Activated T-helper 1 cell treated with anti-CD3 and anti-CD28 coated beads, Interleukin-12 subunit alpha, Interleukin-12 subunit beta, Interleukin-2, Interleukin-4 antibody, amounts not matched to agents 30 ng/mL and 10 ng/mL and 1 ng/mL, durations not matched to agents 14 hours and 24 hours and 36 hours (primary cell): ENCODE measurements around the gene OTUD7B. TPM values are rescaled to one million over a fixed set of nuclear protein-coding genes. Genes with fewer than 3 reads are reported as not detected.
A peak's percentile ranks its signal among the peaks of the same experiment; 100 is the strongest.

Source experiments
- DNase-seq: peaks from one replicate; pipeline ENCODE4 v3.0.0; 2021; ENCODE audit warnings: low spot score
- H3K27ac Mint-ChIP-seq: one replicate; pipeline ENCODE4 v1.8.0; 2021; ENCODE audit warnings: mild to moderate bottlenecking, mixed read lengths
- H3K27me3 Mint-ChIP-seq: one replicate; pipeline ENCODE4 v1.8.0; 2022; ENCODE audit warnings: mild to moderate bottlenecking, moderate library complexity, mixed read lengths; ENCODE audit not compliant: insufficient read depth
- H3K36me3 Mint-ChIP-seq: one replicate; pipeline ENCODE4 v1.8.0; 2021; ENCODE audit warnings: low read depth, mixed read lengths
- H3K4me1 Mint-ChIP-seq: one replicate; pipeline ENCODE4 v1.8.0; 2021; ENCODE audit warnings: low read depth, mixed read lengths
- H3K4me3 Mint-ChIP-seq: one replicate; pipeline ENCODE4 v1.8.0; 2021; ENCODE audit warnings: mild to moderate bottlenecking, moderate library complexity, mixed read lengths
- H3K9me3 Mint-ChIP-seq: one replicate; pipeline ENCODE4 v1.8.0; 2021; ENCODE audit warnings: mixed read lengths
- intact Hi-C: fragments of 100-400 bp; cut with micrococcal nuclease; formaldehyde crosslinking; loops from one replicate; pipeline ENCODE4 v1.15.1; 2024
- total RNA-seq: library from RNA; stranded (reverse); gene quantifications from 2 replicates; pipeline ENCODE4 v1.2.3, GENCODE V29; 2022

OTUD7B gene
- total RNA-seq, 1 donor from 2014 or later: 41.8 TPM

- H3K27me3 Mint-ChIP-seq: no peaks in the 10 kb centered on the region
- intact Hi-C loops: loop anchor here (2.0 kb wide), 2 partner anchors 59 to 71 kb away; no protein-coding TSS in a partner anchor
- DNase-seq: no peak
These were observed 72.8 kb downstream of the OTUD7B start for GRCh38 chr1:149937759-149938158.

DNA sequence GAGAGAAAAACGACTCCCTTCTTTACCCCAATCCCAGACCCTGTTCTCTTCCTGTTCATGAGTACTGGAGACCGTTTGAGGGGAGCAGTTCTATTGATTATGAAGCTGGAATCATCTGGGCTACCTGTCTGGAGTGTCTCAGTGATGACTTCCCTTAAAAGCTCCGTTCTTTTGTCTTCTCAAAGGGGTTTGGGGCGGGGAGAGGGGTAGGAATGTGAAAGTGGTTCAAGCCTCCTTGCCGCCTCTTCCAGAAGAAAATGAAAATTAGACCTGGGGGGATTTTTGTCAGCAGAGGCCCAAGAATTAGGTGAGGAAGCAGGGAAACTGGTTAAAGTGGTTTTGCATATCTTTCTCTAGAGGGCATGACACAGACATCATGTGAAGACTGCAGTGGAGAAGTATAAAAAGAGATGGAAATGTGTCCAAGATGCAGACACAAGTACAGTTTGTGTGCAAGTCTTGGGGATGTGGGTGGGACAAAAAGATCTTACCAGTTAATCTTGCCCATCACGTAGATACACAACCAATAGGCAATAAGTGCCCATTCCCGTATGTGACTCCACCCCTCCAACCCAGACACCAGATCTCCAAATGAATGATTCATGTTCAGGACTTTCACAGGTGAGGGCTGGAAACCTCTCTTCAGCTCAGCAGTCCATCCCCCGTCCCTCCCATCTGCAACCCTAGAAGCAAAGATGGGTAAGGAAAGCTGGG is 73.4 kb downstream of the OTUD7B start:
- no peaks in the 10 kb centered on the region for H3K27me3 Mint-ChIP-seq
- peaks cover 7% of the 10 kb centered on the region for H3K36me3 Mint-ChIP-seq
- H3K9me3 Mint-ChIP-seq: no peaks in the 10 kb centered on the region
- intact Hi-C loops: no loop called here
- peak overlapping the region; percentile 56 for H3K4me3 Mint-ChIP-seq
- peaks cover 29% of the 10 kb centered on the region for H3K4me1 Mint-ChIP-seq
- peak overlapping the region; percentile 78 for H3K27ac Mint-ChIP-seq
- no peak for DNase-seq

More at GRCh38 chr1:149937759-149938158, 72.8 kb downstream of the OTUD7B start:
- Mint-ChIP-seq H3K9me3 (no peaks in the 10 kb centered on the region), H3K4me1 (peaks cover 26% of the 10 kb centered on the region), H3K27ac (peak overlapping the region; percentile 78), H3K36me3 (peaks cover 7% of the 10 kb centered on the region), H3K4me3 (peak overlapping the region; percentile 56)

GRCh38 chr1:149936170-149936991 is 74.1 kb downstream of the OTUD7B start, which contains the start of gene MTMR11:
TSS of gene MTMR11 (minus strand) at chr1:149936879. CDS start at chr1:149936647, 232 bp downstream.
- H3K4me3 Mint-ChIP-seq: peak within 1 kb of the TSS; percentile 56

GRCh38 chr1:149934356-149934755 is 76.2 kb downstream of the OTUD7B start:
- Mint-ChIP-seq H3K4me3 (no peak overlapping the region), H3K4me1 (peaks cover 53% of the 10 kb centered on the region), H3K36me3 (peaks cover 17% of the 10 kb centered on the region), H3K27ac (no peak overlapping the region), H3K9me3 (no peaks in the 10 kb centered on the region), H3K27me3 (no peaks in the 10 kb centered on the region)
- DNase-seq: no peak
- intact Hi-C loops: no loop called here

More at GRCh38 chr1:149936170-149936991, 74.1 kb downstream of the OTUD7B start, which contains the start of gene MTMR11:
- DNase-seq: no peak
- intact Hi-C loops: no loop called here
- Mint-ChIP-seq H3K4me1 (peaks cover 36% of the 10 kb centered on the region), H3K27me3 (no peaks in the 10 kb centered on the region), H3K9me3 (no peaks in the 10 kb centered on the region), H3K36me3 (peaks cover 10% of the 10 kb centered on the region), H3K27ac (peak within 1 kb of the TSS; percentile 78)

GRCh38 chr1:149933208-149933607 is 77.3 kb downstream of the OTUD7B start:
- Mint-ChIP-seq H3K4me3 (no peak overlapping the region), H3K4me1 (peaks cover 57% of the 10 kb centered on the region), H3K9me3 (no peaks in the 10 kb centered on the region), H3K36me3 (peaks cover 13% of the 10 kb centered on the region), H3K27ac (no peak overlapping the region), H3K27me3 (no peaks in the 10 kb centered on the region)
- intact Hi-C loops: no loop called here
- DNase-seq: no peak

- DNase-seq: no peak
- Mint-ChIP-seq H3K27ac (no peak overlapping the region), H3K9me3 (no peaks in the 10 kb centered on the region), H3K4me1 (peaks cover 57% of the 10 kb centered on the region), H3K36me3 (peaks cover 17% of the 10 kb centered on the region), H3K27me3 (no peaks in the 10 kb centered on the region), H3K4me3 (no peak overlapping the region)
- intact Hi-C loops: no loop called here
These were observed 78.1 kb downstream of the OTUD7B start for GRCh38 chr1:149932474-149932873.

GRCh38 chr1:149931212-149931790 is 79.2 kb downstream of the OTUD7B start:
- Mint-ChIP-seq H3K4me3 (peak overlapping the region; percentile 29), H3K9me3 (no peaks in the 10 kb centered on the region)
- intact Hi-C loops: no loop called here

GRCh38 chr1:149929856-149930255 is 80.7 kb downstream of the OTUD7B start:
- Mint-ChIP-seq H3K4me3 (peak overlapping the region; percentile 56), H3K9me3 (no peaks in the 10 kb centered on the region), H3K27me3 (no peaks in the 10 kb centered on the region), H3K27ac (peak overlapping the region; percentile 66), H3K4me1 (peaks cover 71% of the 10 kb centered on the region), H3K36me3 (peaks cover 35% of the 10 kb centered on the region)
- intact Hi-C loops: loop anchor here (2.0 to 5.0 kb wide), 3 partner anchors 33 to 222 kb away; no protein-coding TSS in a partner anchor
- DNase-seq: no peak

More at GRCh38 chr1:149931212-149931790, 79.2 kb downstream of the OTUD7B start:
- H3K27me3 Mint-ChIP-seq: no peaks in the 10 kb centered on the region
- H3K36me3 Mint-ChIP-seq: peaks cover 22% of the 10 kb centered on the region
- peak overlapping the region; percentile 64 for H3K27ac Mint-ChIP-seq
- DNase-seq: no peak
- peaks cover 58% of the 10 kb centered on the region for H3K4me1 Mint-ChIP-seq

GRCh38 chr1:149928401-149928724 is 82.2 kb downstream of the OTUD7B start:
- DNase-seq: no peak
- Mint-ChIP-seq H3K9me3 (no peaks in the 10 kb centered on the region), H3K27ac (peak overlapping the region; percentile 96), H3K4me1 (peaks cover 81% of the 10 kb centered on the region), H3K27me3 (no peaks in the 10 kb centered on the region), H3K4me3 (peak overlapping the region; percentile 100), H3K36me3 (peaks cover 47% of the 10 kb centered on the region)
- intact Hi-C loops: loop anchor here (1.0 to 5.0 kb wide), 4 partner anchors 11 to 224 kb away; no protein-coding TSS in a partner anchor

DNA sequence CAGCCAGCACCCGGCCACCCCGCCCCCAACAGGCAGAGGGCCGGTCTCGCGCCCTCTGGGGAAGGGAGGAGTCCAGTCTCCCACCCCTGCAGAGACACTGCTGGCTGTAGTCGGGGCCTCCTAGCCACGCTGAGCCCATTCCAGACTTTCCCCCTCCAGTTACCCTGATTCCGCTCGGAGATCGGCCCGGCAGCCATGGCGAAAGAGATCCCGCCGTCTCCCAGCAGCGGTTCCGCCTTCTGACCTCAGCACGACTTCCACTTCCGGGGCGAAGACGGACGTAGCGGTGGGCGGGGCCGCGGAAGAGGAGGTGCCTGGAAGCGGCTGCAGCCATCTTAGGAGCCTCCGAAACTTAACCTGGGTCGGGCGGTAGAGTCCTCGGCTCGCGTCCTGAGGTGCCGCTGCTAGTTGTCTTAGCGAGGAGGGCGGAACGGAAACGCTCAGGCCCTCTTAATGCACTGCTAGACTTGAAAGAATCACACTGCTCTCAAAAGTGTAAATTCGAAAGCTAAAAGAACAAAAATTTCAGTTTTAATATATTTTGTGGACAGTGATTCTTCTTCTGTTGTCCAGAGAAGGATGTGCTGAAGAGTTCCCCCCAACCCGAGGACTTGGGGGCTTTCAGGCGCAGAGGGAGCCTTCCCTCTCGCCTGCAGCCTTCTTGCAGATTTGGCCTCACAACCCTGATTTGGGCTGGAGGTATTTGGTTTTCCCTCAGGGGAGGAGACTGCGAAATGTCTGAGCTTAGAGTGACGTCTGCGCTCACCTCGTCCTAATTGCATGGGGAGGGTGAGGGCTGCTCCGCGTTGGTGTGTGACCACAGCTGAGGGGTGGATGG is 82.7 kb downstream of the OTUD7B start, which contains the start of gene SF3B4:
Gene SF3B4, minus strand, starts transcription at position 241 of the 838 bp plus-strand sequence. Its CDS starts 44 bp downstream, at position 197.
- Mint-ChIP-seq H3K9me3 (no peaks in the 10 kb centered on the region), H3K27me3 (no peaks in the 10 kb centered on the region), H3K4me1 (peaks cover 81% of the 10 kb centered on the region), H3K36me3 (peaks cover 53% of the 10 kb centered on the region), H3K4me3 (peak within 1 kb of the TSS; percentile 100), H3K27ac (peak within 1 kb of the TSS; percentile 96)
- peak; percentile 95 for DNase-seq
- intact Hi-C loops: loop anchor here (1.0 to 5.0 kb wide), 10 partner anchors 10 to 341 kb away; partner anchors contain the start of genes APH1A, BOLA1, SV2A and VPS45

GRCh38 chr1:149927056-149927562 is 83.4 kb downstream of the OTUD7B start:
- peak overlapping the region; percentile 96 for H3K27ac Mint-ChIP-seq
- peak overlapping the region; percentile 100 for H3K4me3 Mint-ChIP-seq
- peaks cover 57% of the 10 kb centered on the region for H3K36me3 Mint-ChIP-seq
- H3K4me1 Mint-ChIP-seq: peaks cover 78% of the 10 kb centered on the region
- intact Hi-C loops: loop anchor here (1.0 to 5.0 kb wide), 7 partner anchors 10 to 342 kb away; partner anchors contain the start of genes APH1A, BOLA1, SV2A and VPS45
- no peaks in the 10 kb centered on the region for H3K27me3 Mint-ChIP-seq
- DNase-seq: no peak
- no peaks in the 10 kb centered on the region for H3K9me3 Mint-ChIP-seq
